Progenitor cell of endocrine pancreas (in vitro differentiated cells): ENCODE measurements around the gene NR2F1-AS1. TPM values are rescaled to one million over a fixed set of nuclear protein-coding genes. Genes with fewer than 3 reads are reported as not detected.

Experiments
- DNase-seq: peaks from one replicate; pipeline ENCODE4 v3.0.0; 2021; ENCODE audit warnings: low spot score; ENCODE audit not compliant: unreplicated experiment
- H3K27ac Mint-ChIP-seq: 2 replicates; pipeline ENCODE4 v1.8.0; 2021; ENCODE audit warnings: mild to moderate bottlenecking, moderate library complexity, mixed read lengths
- H3K27me3 Mint-ChIP-seq: 2 replicates; pipeline ENCODE4 v1.8.0; 2021; ENCODE audit warnings: mixed read lengths
- H3K36me3 Mint-ChIP-seq: 2 replicates; pipeline ENCODE4 v1.8.0; 2022; ENCODE audit warnings: mixed read lengths; ENCODE audit not compliant: insufficient read depth
- H3K4me1 Mint-ChIP-seq: 2 replicates; pipeline ENCODE4 v1.8.0; 2021; ENCODE audit warnings: low read depth, mixed read lengths
- H3K4me3 Mint-ChIP-seq: 2 replicates; pipeline ENCODE4 v1.8.0; 2021; ENCODE audit warnings: low read depth, mild to moderate bottlenecking, moderate library complexity, mixed read lengths
- H3K9me3 Mint-ChIP-seq: 2 replicates; pipeline ENCODE4 v1.8.0; 2021; ENCODE audit warnings: low read depth, mixed read lengths
- total RNA-seq: library from RNA; stranded (reverse); gene quantifications from 2 replicates; pipeline ENCODE4 v1.2.1, GENCODE V29; 2021
- TF ChIP-seq, protein P1 (sequence below): fragments of 200-600 bp; sonication (generic); IDR thresholded peaks from one replicate; pipeline ENCODE4 v1.5.0; 2021; ENCODE audit warnings: antibody characterized with exemption, mild to moderate bottlenecking; ENCODE audit not compliant: unreplicated experiment

The NR2F1-AS1 gene
- total RNA-seq, 1 donor from 2014 or later, result 6.3 TPM

DNA sequence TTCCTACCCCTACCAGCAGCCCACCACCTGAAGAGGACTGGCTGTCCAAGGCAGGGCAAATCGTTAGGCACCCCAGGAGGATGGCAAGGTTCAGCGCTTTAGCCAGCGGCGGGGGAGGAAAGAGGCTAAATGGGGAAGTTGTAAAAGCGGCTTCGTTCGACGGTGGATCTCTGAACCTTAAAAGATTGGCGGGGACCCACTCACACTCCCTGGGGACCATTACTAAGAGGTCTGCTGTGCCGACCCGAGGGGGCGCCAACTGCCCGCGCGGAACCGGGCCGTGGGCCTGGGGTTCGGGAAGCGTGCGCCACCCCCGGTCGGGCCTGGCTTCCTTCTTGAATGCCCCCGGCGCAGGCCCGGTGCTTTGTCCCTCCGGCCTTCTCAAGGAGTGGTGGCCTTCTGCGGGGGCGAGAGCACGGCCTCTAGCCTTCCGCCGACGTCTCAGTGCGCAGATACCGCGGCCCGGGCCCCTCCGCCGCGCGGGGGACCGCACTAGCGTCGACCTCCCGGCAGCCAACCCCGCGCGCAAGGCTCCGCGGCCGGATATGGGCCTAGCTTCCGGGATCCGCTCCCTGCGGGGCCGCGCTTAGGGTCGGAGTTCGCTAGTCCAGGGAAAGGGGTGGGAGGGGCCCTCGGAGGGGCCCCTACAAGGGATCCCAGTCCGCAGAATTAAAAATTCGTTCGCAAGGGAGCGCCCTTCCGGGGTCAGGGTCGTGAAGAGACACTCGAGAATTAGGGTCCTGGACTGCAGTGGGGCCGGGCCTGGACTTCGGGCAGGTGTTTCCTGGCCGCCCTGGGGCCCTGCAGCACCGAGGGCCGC lies 10.5 kb downstream of the NR2F1-AS1 start:
- Mint-ChIP-seq H3K27ac (no peak overlapping the region), H3K9me3 (no peaks in the 10 kb centered on the region), H3K36me3 (no peaks in the 10 kb centered on the region), H3K4me1 (peaks cover 21% of the 10 kb centered on the region), H3K4me3 (peak overlapping the region; percentile 66), H3K27me3 (peaks cover 69% of the 10 kb centered on the region)
- TF ChIP-seq, protein P1, sequence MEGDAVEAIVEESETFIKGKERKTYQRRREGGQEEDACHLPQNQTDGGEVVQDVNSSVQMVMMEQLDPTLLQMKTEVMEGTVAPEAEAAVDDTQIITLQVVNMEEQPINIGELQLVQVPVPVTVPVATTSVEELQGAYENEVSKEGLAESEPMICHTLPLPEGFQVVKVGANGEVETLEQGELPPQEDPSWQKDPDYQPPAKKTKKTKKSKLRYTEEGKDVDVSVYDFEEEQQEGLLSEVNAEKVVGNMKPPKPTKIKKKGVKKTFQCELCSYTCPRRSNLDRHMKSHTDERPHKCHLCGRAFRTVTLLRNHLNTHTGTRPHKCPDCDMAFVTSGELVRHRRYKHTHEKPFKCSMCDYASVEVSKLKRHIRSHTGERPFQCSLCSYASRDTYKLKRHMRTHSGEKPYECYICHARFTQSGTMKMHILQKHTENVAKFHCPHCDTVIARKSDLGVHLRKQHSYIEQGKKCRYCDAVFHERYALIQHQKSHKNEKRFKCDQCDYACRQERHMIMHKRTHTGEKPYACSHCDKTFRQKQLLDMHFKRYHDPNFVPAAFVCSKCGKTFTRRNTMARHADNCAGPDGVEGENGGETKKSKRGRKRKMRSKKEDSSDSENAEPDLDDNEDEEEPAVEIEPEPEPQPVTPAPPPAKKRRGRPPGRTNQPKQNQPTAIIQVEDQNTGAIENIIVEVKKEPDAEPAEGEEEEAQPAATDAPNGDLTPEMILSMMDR, result peak; percentile 25
- no peak for DNase-seq

DNA sequence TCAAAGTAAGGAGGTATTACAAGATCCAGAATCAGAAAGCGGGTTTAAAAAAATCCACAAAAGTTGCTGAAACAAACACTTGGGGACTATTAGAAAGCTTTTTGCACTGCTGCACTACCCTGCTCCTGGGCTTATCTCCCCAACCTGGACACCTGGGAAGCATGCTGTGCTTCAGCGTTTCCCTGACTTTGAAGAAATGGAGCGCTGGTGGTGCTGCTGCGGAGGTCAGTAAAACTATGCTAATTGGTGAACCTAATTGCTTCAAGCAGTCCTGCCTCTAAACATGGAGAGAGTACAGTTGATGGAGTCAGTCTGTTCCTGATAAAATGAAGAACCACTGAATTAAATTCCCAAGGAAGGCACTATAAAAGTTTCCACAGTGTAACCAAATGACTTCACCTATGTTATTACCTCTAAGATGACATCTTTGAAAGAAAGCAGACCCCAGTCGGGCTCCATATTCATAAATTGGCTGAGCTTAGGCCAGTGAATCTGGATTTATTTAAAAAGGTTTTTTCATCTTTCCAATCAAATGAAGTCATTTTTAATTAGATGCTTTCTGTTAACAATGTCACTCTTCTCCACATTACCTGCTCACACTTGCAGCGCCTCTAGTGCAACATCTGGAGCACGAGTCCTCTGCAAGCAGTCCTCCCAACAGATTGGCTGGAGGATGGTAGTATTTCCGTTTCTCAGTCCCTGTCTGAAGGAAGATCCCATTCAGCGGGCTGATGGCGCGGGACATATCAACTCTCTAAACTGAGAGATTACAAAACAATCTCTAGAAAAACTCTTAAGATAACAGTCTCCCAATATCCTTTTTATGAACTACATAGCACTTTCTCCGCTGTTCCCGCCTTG lies 11.5 kb downstream of the NR2F1-AS1 start:
- H3K27ac Mint-ChIP-seq, result no peak overlapping the region
- no peaks in the 10 kb centered on the region for H3K36me3 Mint-ChIP-seq

DNA sequence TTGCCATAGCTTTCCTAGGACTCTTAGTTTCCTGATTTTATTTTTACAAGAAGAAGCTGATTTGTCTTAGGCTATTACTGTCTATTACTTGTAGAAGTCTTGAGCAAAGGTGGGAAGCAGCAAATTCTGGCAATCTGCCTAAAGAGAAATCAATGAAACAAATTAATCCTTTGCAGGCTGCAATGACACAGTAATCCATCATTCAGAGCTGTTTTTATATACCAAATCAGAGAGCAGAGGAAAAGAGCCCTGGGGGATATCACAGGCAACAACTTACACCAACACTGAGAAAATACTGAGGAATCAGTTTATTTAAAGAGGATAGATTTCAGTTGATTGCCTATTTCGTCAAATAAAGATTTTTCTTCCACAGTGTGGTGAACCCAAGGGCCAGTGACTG lies 13.6 kb downstream of the NR2F1-AS1 start:
- no peak for DNase-seq
- Mint-ChIP-seq H3K27me3 (peaks cover 38% of the 10 kb centered on the region), H3K36me3 (peaks cover 2% of the 10 kb centered on the region)

More for the DNA sequence above, 11.5 kb downstream of the NR2F1-AS1 start:
- no peak for DNase-seq
- peaks cover 59% of the 10 kb centered on the region for H3K27me3 Mint-ChIP-seq
- H3K9me3 Mint-ChIP-seq, result no peaks in the 10 kb centered on the region
- TF ChIP-seq, protein P1, result no peak
- H3K4me3 Mint-ChIP-seq, result peak overlapping the region; percentile 35
- peaks cover 21% of the 10 kb centered on the region for H3K4me1 Mint-ChIP-seq

DNA sequence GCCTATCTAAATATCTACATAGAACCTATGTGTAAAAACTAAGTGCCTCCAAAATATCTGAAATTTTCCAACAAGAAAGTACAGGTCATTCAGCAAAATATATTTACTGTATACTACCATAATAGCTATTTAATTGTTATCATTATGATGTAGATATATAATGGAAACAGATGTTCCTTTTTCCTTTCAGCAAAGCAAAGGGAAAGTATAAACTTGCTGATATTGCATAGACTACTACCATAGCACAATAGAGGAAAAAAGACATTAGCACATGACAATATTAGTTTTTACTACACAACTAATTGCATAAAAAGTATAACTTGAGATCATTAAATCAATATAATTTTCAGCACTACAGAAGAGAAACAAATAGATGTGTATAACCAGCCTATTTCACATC lies 14.9 kb downstream of the NR2F1-AS1 start:
- no peak overlapping the region for H3K4me3 Mint-ChIP-seq
- no peak for DNase-seq

More for the DNA sequence above, 13.6 kb downstream of the NR2F1-AS1 start:
- H3K4me1 Mint-ChIP-seq, result peaks cover 9% of the 10 kb centered on the region
- H3K27ac Mint-ChIP-seq, result no peak overlapping the region
- no peak overlapping the region for H3K4me3 Mint-ChIP-seq
- H3K9me3 Mint-ChIP-seq, result no peaks in the 10 kb centered on the region
- TF ChIP-seq, protein P1, result no peak

More for the DNA sequence above, 14.9 kb downstream of the NR2F1-AS1 start:
- Mint-ChIP-seq H3K27ac (no peak overlapping the region), H3K27me3 (peaks cover 25% of the 10 kb centered on the region), H3K9me3 (no peaks in the 10 kb centered on the region), H3K4me1 (peaks cover 3% of the 10 kb centered on the region), H3K36me3 (peaks cover 2% of the 10 kb centered on the region)
- TF ChIP-seq, protein P1, result no peak
